T47D (cell line): ENCODE data around the gene VTN.
"Not testable (repeated sequence)": the region's sequence is repeated elsewhere in the genome, so short reads cannot be mapped to it uniquely, and the experiment has no call there.

Source experiments
- DNase-seq, 2 experiments: peaks; one replicate each; pipeline versions ENCODE4 v3.0.0 to v3.0.0-alpha.2; 2011 to 2012; ENCODE audit warnings: low read depth in 1 of 2, low spot score in 1 of 2
- JUND ChIP-seq: IDR thresholded peaks from 2 replicates; pipeline ENCODE4 v1.6.1; 2012; ENCODE audit warnings: low read depth
- in situ Hi-C: cut with HindIII; loops from 2 replicates; pipeline ENCODE4 v1.10.0; 2016; ENCODE audit warnings: low sequenced_read_pairs, low pct_unique_long_range_greater_than_20kb

The VTN gene

DNA sequence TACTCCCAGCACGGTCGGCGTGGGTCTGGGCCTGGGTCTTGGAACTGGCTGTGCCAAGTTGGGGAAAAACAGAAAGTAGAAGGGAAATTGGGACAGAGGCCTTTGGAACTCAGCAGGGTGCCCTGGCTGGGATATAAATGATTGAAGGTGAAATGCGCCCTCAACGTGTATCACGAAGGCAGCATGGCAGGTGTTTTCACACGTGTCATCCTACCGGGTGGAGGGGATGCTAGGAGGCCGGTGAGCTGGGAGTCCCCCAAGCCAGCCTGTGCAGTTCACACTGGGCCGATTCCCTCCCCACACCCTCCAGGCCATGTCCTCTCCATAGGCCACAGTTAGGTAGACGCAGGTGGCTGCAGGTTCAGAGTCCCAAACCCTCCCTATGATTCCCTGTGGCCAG is 28.6 kb downstream of the VTN start:
- in situ Hi-C loops = no loop called here

DNA sequence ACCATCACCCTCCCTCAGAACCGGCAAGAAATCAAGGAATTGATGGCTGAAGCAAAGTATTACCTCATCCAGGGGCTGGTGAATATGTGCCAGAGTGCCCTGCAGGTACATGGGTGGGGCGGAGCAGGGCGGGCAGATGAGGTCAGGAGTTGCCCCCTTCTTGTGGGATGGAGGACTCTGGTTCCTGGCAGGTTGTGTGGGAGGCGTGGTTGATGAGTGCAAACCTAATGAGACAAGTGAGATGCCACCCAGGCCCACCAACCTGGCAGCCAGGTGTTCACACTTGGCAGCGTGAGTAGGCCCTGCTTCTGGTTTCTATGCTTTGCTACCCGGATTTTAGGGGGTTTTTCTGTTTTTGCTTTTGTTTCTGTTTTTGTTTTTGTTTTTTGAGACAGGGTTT is 29.7 kb downstream of the VTN start:
- in situ Hi-C loops = no loop called here
- DNase-seq = no peak

More for the DNA sequence above, 28.6 kb downstream of the VTN start:
- no peak for TF ChIP-seq JUND
- DNase-seq = no peak

DNA sequence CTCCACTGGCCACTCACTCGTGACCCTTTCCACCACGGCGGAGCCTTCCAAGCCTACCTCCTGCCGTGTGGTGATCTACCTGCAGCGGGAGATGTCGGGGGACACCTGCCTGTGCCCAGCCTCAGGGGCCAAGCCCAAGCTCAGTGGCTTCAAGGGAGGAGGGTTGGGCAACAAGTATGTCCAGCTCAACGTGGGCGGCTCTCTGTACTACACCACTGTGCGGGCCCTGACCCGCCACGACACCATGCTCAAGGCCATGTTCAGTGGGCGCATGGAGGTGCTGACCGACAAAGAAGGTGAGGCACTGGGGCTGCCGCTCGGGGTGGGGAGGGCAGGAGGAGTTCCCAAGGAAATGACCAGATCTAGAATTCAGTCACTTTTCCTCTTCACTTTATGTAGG is 30.7 kb downstream of the VTN start:
- in situ Hi-C loops = no loop called here
- TF ChIP-seq JUND = no peak
- DNase-seq = no peak

More for the DNA sequence above, 29.7 kb downstream of the VTN start:
- no peak for TF ChIP-seq JUND

DNA sequence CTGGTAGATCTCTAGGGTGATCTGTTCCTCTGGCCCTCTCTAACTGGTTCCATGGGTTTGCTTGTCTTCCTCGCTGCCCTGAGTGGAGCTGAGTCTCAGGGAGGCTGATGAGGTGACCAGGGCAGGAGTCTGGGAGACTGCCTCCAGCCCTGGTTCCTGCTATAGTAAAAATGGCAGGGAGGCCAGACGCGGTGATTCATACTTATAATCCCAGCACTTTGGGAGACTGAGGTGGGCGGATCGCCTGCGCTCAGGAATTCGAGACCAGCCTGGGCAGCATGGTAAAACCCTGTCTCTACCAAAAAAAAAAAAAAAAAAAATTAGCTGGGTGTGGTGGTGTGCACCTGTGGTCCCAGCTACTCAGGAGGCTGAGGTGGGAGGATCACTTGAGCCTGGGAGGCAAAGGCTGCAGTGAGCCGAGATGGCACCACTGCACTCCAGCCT is 31.3 kb downstream of the VTN start:
- in situ Hi-C loops, DNase-seq: not testable (repeated sequence)

DNA sequence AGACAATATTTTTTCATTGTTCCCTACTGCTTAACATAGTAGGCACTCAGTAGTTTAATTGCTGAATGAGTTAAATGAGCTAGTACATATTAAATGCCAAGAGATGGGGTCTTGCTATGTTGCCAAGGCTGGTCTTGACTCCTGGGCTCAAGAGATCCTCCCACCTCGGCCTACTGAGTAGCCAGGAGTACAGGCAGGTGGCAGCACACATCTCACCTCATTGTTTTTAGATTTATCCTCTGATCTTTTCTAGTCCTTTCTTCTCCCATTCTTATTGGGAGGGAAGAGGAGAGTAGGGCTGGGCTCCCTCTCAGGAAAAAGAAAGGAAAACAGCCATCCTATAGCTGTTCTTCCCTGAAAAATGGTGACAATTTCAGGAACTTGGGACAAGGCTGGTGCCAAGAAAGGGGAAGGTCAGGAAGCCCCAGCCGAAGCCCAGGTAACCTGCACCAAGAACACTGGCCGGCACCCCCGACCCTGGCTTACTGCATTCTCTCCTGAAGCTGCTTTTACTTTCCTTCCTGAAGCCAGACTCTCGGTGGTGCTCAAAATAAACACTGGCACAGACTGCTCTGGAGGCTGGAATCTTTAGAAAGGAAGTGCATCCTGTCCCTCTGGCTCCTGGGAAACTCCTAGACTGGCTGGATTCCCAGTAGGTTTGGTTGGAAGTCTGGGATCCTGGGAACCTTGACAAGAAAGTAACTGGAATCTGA is 31.9 kb downstream of the VTN start:
- no peak for DNase-seq
- no peak for TF ChIP-seq JUND
- in situ Hi-C loops = no loop called here

DNA sequence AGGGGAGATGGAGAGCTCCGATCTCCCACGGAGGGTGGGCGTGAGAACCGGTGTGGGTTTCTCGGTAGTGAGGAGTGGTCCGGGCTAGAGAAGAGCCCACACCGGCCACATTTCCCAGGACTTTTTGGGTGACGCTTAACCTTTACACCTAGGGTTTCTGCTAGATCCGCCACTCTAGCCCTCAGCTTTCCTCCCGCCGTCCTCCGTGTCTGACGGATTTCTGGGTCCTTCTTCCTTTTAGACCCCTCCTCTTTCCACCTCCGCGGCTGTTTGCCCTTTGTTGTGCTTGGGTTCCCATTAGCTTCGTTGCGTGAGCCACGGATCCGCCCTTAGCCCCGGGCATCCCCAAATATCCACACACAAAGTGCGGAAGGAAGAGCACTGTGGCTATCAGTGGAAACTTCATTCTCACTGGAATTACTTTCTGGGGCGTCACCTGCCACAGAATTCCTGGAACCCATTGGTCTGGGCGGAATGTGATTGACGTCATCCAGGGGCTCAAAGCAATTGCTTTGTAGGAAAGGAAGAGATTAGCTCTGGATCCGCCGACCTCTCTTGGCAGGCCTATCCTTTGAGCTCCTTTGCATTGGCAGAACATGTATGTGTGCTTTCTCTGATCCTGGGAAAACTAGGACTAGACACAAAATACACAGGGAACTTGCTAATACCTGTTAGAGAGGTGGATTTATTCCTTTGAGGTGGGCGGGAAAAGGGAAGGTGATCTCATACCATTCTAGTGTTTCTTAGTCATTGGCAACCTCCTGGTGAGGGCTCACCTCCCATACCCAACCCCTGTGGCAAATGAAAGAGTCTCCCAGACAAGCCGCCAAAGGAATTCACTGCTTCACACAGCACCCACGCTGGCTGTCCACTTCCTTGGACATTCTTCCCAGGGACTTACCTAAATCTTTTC is 33.9 kb downstream of the VTN start:
- in situ Hi-C loops = no loop called here
- peak in 1 of 2 experiments; percentile 69 for DNase-seq
- no peak for TF ChIP-seq JUND

DNA sequence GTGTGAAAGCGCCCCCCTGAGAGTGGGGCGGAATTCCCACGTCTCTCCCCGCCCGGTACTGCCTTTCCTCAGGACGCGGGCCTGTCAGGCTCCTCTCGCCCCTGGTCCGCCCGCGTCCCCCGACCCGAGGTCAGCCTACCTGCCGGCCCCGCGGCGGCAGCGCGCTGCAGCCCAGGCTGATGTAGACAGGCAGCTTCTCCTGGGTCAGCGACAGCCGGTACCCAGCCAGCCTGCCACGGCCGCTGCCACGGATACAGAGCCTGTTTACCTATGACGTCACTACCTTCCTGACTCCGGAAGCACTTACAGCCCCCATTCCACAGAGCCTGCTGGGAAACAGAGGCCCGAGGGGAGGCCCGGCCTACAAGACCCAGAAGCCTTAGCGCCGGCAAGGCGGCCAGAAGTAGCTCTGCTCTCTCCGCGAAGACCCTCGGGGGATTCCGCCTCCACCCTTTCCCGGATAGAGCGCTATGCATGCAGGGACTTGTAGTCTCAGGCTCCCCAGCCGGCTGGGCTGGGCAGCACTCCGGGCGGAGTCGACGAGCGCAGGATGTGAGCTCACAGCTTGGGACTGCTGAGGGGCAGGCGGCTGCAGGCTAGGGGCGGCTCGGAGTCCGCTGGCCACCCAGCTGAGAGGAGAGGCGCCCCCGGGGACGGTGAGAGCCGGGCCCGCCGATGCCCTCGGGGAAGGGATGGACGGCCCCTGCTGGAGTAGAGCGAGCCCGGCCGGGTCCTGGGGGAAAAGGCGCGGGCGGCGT is 34.7 kb downstream of the VTN start, which contains the start of the genes IFT20 and TNFAIP1:
TSS of gene IFT20 (minus strand) at position 272 of the 758 bp plus-strand sequence. CDS start 3,487 bp downstream, outside the sequence.
TSS of gene TNFAIP1 (plus strand) at position 561 of the 758 bp plus-strand sequence. CDS start 3,761 bp downstream, outside the sequence.
- in situ Hi-C loops = no loop called here
- peak; percentile 56; the same call in 1 of the 2 replicates for TF ChIP-seq JUND
- DNase-seq = peak; percentile 94 to 100

DNA sequence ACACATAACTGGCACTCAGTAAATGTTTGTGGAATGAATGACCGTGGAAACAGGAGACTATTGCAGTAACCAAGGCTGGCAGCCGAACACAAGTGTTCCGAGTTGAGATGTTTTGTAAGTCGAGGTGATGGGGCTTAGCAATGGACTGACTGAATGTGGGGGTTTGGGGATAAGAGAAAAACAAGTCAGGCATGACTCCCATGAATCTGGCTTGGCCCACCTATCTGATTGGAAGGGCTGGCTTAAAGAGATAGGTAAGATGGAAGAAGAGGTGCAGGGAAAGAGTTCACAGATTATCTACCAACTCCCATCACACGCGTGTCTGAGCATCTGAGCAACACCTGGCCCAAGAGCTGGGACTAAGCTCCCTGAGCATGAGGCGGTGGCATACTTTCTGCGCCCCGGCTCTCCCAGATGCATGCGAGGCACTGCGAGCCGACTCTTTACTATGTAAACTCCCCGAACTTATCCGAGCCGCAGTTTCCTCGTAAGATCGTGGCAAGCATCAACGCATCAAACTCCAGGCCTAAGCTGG is 35.4 kb downstream of the VTN start:
- in situ Hi-C loops = no loop called here

DNA sequence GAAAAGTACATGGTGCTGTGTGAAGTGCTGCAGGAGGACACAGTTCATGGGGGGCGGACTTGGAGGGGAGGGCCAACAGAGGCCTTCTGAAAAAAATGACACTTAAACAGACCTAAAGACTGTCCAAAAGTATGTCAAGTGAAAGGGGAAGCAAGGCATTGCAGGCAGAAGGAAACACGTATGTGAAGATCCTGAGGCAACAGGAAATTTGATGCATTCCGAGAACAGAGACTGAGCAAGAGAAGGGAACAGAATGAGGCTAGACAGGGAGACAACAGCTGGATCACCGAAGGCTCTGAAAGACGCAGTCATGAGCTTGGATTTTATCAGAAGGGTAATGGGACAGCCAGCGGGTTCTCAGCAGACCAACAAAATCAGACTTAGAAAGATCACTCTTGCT is 35.9 kb downstream of the VTN start:
- in situ Hi-C loops = no loop called here
- no peak for TF ChIP-seq JUND
- DNase-seq = no peak

More for the DNA sequence above, 35.4 kb downstream of the VTN start:
- no peak for TF ChIP-seq JUND
- DNase-seq = no peak

DNA sequence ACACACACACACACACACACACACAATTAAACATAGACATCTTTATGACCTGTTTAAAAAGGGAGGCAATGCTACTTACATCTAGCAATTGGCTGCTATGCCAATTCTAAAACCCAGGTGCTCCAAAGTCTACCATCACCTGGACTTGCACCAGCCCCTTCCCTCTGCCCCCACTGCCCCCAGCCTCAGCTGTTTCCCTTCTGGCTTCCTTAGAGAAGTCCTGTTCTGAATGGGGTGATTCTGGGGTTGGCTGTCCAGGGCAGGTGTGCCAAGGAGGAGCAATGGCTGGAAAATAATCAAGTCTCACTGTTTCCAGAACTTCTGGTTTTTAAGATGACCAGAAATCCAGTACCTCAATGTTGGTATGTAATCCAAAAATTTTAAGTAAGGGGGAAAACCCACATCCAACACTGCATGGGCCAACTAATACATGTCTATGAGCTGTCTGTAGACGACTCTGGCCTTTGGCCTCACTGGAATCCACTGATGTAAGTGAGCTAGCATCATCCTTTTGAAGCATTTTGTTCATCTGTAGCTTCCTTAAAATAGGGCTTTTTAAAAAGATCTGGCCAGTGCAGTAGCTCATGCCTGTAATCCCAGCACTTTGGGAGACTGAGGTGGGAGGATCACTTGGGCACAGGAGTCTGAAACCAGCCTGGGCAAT is 36.9 kb downstream of the VTN start:
- in situ Hi-C loops = no loop called here
- DNase-seq = no peak
- TF ChIP-seq JUND = no peak

DNA sequence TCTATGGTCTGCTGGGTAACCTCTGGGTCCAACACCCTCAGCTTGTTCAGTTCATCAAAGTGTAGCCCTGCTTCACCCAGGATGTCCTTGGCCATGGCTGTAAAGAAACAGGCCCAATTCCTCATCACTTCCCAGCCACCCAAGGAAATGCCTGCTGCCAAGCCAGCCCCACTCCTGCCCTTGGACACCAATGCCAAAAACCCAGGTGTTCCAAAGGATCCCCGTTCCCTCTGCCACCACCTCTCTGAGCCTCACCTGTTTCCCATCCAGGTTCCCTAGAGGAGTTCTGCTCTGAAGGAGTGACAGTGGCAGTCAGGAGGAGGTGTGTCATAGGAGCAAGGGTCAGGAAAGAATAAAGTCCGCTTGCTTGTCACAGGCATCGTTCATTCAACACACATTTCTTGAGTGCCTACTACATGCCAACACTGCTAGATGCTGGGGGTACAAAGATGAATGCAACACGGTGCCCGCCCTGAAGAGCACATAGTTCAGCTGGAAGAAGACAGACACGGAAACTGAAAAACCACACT is 38.2 kb downstream of the VTN start:
- in situ Hi-C loops = no loop called here
- TF ChIP-seq JUND = no peak
- DNase-seq = no peak
